Renal cortical epithelial cell (primary cell): Measurements from ENCODE around the gene CABP4. TPM values are rescaled to one million over a fixed set of nuclear protein-coding genes. Genes with fewer than 3 reads are reported as not detected.
A peak's percentile ranks its signal among the peaks of the same experiment; 100 is the strongest.
"Not testable (repeated sequence)": the region's sequence is repeated elsewhere in the genome, so short reads cannot be mapped to it uniquely, and the experiment has no call there.

ENCODE experiments used
- DNase-seq: peaks from one replicate; pipeline ENCODE4 v3.0.0-alpha.2; 2011; ENCODE audit warnings: low read depth
- total RNA-seq: library from RNA; depleted of rRNA; stranded (reverse); fragments of >200 nt; gene quantifications from 2 replicates; pipeline ENCODE4 v1.2.3, GENCODE V29; 2014

Gene CABP4
- total RNA-seq, 1 donor from 2014 or later: not detected

DNA sequence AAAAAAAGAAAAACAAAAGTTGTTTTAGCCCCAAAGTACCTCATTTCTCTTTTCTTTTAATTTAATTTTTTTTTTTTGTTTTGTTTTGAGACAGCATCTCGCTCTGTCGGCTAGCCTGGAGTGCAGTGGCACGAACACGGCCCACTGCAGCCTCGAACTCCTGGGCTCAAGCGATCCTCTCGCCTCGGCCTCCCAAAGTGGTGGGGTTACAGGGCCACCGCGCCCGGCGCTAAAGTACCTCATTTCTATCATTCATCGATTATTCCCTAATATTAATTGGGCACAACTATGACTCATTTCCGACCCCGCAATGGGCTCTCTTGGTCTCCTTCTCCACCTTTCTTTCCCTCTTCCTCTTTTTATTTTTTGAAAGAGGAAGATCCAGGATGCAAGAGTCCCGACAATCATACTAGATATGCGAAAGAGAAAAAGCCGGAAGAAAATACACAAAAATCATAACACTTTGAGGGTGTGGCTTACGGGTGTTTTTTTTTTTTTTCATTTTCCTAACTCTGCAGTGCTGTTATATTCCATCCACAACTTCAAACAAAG, 27.2 kb downstream of the CABP4 start:
- no peak for DNase-seq

DNA sequence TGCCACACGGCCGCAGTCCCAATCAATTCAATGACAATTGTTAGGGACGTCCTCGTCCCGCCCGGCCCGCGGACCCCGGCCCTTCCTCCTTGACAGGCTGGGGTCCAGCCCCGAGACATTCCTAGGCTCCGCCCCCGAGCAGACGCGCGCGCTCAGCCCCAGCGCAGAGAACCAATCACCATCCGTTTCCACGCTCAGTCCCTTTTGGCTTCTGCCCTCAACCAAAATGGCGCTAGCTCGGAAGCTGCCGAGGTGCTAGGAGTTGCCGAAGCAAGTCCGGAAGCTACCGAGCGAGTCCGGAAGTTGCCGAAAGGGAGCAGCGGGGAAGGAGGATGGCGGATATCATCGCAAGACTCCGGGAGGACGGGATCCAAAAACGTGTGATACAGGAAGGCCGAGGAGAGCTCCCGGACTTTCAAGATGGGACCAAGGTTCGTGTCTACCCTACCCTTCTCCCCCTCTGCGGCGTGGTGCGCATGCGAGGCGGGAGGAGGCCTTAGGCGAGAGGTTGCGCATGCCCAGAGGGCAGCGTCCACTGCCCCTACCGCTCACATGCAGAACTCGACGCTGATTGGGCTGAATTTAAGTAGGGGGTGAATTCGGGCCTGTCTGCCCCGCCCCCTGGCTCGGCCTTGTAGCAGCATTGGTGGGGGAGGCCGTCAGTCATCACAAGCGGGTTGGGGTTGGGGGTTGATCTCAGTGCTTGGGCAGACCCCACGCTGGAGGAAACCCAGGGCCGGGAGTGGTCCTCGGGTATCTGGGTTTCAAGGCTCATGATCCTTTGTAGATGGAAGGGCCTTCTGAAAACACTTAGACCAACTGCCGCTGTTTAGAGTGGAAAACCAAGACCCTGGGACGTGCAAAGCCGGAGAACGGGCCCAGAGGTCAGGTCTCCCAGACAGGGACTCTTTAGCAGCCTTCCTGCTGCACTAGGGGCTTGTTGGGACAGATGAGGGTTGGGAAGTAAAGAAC, 28.0 kb downstream of the CABP4 start, which contains the start of gene AIP:
Gene AIP, plus strand, starts transcription at position 200 of the 972 bp plus-strand sequence. Its CDS starts 133 bp downstream, at position 333.
- peak; percentile 95 for DNase-seq

DNA sequence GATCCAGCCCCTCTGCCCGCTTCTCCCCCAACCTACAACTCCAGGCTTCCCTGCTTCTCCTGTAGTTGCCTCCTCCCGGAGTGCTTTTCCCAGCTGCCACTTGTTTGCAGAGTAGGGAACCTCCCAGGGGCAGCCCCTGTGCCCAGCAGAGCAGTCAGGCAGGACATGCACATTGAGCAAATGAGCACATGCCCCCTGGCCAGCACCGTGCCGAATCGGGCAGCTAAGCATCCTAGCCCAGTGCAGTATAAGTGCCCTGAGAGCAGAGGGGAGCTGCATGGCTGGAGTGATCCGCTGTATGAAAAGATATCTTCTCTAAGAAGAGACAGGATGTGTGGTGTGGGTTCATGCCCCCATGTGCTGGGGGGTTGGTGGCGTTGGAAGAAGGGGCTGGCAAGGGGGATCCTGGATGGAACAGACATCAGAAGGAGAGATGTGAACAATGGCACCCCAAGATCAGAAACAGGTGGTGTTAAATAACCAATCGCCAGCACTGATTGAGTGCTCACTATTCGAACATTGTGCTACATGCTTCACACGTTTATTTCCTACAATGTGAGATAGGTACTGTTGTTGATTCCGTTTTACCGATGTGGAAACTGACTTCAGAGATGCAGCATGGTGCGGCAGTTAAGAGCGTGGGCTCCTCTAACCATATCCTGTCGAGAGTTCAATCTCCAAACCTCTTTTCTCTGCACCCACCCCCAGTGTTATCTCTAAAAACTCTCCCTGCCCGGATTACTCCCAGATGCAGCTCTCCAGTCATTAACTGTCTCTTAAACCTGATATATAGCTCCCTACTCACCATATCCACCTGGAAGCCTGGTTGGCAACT, 28.9 kb downstream of the CABP4 start:
- DNase-seq: peak; percentile 35

DNA sequence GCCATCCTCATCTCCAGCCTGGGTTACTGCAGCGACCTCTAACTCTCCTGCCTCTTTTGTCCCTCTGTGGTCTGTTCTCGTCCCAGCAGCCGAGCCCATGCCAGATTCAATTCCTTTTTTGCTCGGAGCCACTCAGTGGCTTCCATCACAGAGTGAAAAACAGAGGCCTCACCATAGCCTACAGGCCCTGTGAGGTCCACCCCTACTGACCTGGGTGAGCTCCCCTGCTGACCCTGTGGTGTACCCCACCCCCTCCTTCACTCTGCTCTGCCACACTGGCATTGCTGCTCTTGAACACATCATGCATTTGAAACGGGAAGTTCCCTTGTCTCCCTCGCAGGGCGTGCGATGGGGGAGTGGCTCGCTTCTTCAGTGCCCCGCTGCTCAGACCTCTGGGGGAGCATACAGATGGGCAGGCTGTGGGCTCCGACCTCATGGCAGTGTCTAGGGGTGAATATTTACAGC, 29.7 kb downstream of the CABP4 start:
- no peak for DNase-seq

DNA sequence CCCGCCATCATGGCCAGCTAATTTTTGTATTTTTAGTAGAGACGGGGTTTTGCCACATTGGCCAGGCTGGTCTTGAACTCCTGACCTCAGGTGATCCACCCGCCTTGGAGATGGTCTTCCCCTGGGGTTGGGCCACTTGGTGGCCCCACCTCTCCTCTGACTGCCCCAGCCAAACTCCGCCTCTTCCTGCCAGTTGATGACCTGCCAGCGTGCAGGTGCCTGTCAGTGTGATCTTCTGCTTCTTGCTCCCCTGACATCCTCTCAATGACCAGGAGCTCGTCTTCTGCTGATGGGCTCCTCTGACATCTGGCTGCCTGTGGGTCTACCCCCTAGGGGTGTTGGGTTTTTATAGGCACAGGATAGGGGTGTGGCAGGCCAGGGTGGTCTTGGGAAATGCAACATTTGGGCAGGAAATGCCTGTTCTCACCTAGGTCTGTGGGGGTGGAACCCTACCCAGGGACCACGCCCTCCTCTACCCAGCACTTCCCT, 30.8 kb downstream of the CABP4 start:
- DNase-seq: not testable (repeated sequence)

DNA sequence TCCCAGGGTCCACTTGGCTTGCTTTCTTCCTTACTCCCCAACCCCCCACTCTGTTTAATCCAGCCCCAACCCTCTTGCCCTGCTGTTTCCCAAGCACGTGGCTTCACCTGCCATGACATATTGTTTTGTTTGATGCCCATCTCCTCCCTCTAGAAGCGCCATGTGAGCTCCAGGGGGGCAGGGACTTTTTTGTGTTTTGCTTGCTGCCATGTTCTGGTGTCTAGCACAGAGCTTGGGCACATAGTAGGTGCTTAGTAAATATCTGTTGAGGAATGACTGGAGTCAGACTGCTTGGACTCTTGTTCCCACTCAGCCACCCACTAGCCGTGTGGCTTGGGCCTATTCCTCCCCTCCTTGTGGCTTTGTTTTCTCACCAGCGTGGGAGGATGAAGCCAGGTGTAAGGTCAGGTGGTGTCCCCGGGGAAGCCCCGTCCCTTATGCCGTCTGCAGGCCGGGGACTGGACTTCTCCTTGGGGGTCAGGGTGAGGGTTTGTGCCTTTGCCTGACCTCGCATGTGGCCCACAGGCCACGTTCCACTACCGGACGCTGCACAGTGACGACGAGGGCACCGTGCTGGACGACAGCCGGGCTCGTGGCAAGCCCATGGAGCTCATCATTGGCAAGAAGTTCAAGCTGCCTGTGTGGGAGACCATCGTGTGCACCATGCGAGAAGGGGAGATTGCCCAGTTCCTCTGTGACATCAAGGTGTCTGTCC, 31.5 kb downstream of the CABP4 start:
- no peak for DNase-seq

DNA sequence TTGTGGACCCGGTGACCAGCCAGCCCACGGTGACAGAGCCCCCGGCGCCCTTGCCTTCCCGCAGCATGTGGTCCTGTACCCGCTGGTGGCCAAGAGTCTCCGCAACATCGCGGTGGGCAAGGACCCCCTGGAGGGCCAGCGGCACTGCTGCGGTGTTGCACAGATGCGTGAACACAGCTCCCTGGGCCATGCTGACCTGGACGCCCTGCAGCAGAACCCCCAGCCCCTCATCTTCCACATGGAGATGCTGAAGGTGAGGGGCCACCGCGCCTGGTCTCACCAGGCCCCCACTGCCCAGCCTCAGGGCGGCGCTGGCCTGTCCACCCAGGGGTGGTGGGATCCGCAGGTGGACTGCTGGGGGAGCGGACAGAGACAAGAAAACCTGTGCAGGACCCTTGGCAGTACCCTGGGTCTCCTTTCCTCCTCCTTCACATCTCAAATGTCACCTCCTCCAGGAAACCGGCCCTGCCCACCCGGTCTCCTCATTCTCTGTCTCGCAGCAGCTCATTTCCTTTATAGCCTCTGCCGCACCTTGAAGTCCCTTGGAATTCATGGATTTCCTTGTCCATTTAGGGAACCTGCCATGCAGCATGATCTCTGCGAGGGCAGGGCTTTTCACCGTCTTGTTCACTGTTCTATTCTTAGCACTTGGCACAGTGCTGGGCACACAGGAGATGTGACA, 34.2 kb downstream of the CABP4 start:
- no peak for DNase-seq

DNA sequence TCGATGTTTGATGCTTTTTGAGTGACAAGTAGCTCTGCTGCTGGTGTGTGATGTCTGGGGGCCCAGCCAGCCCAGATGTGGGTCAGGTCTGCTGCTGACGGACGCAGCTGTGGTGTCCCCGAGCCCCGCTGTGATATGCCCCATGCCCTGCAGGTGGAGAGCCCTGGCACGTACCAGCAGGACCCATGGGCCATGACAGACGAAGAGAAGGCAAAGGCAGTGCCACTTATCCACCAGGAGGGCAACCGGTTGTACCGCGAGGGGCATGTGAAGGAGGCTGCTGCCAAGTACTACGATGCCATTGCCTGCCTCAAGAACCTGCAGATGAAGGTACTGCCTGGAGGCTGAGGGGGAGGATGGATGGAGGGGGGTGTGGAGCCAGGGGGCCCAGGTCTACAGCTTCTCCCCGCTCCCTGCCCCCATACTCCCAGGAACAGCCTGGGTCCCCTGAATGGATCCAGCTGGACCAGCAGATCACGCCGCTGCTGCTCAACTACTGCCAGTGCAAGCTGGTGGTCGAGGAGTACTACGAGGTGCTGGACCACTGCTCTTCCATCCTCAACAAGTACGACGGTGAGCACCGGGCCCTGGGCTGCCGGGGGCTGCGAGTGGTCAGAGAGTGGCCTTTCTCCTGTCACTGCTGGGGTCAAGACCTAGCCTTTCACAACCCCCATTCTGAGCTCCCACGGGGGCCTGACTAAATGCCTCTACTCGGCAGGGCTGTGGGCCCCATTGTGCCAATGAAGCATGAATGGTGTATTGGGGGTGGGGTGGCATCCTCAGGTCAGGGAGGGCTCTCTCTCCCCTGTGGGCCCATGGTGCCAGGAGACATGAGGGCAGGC, 35.0 kb downstream of the CABP4 start:
- no peak for DNase-seq

DNA sequence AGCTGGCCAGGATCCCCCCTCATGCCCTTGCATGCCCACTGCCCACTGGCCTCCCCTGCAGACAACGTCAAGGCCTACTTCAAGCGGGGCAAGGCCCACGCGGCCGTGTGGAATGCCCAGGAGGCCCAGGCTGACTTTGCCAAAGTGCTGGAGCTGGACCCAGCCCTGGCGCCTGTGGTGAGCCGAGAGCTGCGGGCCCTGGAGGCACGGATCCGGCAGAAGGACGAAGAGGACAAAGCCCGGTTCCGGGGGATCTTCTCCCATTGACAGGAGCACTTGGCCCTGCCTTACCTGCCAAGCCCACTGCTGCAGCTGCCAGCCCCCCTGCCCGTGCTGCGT, 35.5 kb downstream of the CABP4 start:
- no peak for DNase-seq

DNA sequence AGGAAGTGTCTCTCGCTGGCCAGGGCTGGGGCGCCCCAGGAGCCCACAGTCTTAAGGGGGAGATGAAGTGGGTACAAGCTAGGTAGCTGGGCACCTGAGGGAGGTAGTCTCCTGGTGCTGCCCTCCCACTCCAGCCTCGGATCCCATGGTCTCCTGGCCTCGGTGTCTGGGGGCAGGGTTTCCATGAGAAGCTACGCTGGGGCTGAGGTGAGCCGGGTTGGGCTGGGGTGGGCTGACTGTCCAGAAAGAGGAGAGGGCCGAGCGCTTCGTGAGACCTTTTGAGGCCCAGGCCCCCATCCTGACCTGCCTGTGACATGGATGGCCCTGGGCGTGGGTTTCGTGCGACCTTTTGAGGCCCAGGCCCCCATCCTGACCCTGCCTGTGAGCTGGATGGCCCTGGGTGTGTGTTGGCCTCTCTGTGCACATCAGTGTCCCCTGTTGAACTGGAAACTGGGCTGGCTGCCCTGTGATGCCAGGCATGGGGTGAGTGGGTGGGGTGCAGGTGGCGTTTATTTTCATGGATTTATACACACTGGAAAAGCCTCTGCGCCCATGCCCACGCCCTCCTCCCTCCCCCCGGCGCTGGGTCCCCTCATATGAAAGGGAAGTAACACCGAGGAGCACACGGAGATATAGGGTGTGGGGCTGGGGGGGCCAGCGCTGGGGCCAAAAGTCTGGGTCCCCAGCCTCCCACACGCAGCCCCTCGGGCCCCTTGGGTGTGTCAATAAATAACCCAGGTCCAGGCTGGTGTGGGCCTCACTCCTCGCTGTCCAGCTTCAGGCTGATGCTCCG, 36.3 kb downstream of the CABP4 start:
- DNase-seq: no peak

DNA sequence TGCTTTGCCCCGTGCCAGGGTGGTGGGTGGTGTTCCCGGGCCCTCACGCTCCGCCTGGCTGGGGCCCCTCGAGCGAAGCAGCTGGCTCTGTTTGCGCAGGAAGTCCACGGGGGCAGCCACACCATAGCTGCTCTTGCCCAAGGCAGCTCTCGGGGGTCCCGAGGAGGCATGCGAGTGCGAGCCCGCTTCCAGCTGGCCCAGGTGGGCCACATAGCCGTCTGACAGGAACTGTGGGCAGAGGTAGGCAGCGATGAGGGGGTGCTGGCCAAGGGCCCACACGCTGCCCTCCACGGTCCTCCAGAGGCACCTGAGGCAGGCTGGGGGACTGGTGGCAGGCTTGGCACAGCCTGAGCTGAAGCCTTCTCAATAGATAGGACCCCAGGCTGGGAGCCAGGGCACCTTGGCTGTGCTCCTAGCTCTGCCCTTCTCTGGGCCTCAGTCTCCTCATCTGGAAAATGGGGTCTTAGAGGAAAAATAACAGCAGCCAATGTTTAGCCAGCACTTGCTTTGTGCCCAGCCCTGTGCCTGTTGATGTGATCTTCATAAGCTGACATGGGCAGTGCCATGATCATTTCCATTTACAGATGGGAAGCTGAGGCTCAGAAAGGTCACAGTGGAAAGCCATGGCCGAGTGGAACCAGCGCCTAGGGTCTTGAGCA, 37.0 kb downstream of the CABP4 start:
- DNase-seq: no peak

DNA sequence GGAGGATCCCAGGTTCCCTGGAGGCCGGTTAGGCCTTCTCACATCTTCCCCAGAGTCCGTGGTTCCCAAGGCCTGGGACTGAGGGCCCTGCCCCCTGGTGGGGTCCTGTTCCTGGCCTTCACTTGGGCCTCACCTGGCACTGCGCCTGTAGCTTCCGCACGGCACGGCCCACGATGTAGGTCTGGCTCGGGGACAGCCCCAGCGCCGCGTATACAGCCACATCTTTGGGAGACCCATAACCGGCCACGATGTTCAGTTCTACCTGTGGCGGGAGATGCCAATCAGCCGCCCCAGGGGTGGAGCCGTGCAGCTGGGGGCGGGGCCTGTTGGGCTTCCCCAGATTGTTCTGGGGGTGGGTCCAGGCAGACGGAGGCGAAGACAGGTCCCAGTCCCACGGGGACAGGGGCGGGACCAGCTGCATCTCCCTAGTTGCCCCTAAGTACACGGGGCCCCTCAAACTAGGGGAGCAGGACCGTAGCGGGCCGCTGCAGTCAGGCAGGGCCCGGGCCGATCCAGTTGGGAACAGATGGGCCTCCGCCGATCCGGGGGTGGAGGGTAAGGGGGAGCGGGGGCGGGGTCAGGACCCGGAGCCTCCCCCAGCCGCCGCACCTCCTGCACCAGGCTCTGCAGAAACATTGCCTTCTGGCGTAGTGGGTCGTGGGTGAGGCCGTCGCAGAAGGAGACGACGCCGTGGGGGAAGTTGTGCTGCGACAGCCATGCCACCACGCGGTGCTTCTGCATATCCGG, 37.8 kb downstream of the CABP4 start:
- DNase-seq: no peak

DNA sequence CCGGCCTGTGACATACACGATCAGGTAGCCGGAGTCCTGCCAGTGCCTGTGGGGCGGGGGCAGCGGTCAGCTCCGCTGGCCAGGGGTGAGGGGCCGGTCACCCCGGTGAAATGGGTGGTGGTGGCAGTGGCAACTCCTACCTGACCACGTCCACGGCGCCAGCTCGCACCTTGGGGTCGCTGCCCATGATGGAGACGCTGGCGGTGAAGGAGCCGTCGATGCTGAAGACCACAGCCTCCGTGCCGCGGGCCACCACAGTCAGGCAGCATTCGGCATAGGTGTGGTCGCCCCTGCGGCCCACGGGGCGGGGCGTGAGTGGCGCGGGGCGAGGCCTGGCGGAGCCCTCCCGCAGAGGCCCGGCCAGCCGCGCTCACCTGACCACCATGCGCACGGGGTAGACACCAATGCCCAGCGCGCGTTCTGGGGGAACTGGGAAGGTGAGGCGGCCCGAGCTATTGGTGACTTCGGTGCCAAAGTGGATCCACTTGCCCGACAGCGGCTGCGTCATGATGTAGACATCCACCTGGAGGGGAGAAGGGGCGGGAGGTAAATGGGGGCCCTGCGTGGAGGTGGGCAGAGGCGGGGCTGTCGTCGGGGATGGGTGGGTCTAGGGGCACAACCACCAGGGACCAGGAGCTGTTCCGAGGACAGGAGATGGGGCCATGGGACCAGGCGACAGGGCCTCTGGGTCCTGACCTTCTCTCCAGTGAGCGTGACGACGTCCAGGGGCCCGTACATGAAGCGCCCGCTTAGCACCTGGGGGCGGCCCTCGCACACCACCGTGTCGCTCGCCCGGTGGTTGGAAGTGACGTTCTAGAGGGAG, 38.6 kb downstream of the CABP4 start:
- no peak for DNase-seq

DNA sequence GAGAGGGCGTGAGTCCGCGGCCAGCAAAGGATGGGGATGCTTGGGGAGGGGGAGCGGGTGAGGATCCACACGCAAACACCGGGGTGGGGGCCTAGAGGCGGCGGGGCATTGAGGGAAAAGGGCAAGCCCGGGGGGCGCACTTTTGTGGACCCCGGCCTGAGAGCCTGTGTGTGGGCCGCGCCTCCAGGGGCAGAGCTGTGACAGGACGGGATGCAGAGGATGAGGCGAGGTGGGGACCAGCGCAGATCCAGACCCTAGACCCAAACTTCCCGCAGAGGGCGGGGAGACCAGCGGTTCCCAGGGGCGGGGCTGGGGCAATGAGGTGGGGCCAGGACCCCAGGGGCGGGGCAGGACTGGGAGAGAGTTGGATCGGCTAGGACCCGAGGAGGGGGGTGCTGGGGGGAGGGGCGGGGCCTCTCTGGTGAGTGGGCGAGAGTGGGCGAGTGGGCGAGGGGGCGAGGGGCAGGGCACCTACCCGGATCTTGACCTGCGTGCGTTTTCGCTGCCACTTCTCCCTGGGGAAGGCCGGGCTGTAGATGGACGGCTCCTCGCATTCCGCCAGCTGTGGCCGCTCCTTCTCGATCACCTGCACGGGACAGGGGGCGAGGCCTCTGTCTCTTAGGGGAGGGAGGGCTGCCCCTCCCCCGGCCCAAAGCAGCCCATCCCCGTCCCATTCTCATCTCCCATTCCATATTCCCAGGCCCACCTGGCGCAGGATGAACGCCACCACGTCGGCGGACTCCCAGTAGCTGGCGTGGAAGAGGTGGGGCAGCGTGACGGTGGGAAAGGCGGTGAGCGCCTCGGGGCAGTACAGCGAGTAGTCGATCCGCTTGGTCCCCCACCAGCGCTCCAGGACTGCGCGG, 39.4 kb downstream of the CABP4 start:
- no peak for DNase-seq

DNA sequence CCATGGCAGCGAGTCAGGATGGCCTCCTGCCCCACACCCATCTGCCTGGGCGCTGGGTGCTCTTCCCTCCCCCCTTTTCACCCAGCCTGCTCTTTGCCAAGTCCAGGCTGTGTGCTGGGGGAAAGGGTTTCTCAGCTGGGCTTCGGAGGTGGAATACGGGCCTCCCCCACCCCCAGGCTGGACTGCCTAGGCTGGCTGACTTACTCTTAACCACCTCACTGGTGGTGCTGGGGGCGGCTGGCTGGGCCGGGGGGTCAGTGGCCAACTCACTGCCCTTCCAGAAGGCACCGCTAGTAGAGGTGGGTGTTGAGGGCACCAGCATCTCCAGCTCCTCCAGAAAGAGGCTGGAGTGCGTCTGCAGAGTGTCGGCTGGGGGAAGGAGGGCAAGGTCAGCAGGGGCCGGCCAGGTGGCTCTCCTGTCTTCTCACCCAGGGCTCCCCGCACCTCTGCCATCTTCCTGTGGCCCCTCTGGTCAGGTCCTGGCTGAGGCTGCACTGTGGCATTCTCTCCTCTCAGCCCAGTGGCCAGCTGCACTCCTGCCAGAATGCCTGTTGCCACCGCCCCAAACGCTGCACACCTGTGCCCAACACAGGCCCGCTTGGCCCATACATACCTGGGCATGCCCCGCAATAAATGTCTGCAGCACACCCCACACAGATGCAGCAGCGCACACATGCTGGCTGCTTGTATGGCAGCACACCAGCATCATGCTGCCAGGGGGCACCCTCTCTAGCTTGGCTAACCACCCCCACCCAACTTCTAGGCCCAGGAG, 40.3 kb downstream of the CABP4 start:
- DNase-seq: no peak
